HG02943 (cell line): ENCODE data around the gene IAPP.
"Not testable (repeated sequence)": the region's sequence is repeated elsewhere in the genome, so short reads cannot be mapped to it uniquely, and the experiment has no call there.

ENCODE experiments used
- ATAC-seq: cut with Tn5 transposase; IDR thresholded peaks from one replicate; pipeline ENCODE4 v1.9.1; 2021; ENCODE audit warnings: mild to moderate bottlenecking, low read depth, moderate library complexity; ENCODE audit not compliant: unreplicated experiment

IAPP gene

DNA sequence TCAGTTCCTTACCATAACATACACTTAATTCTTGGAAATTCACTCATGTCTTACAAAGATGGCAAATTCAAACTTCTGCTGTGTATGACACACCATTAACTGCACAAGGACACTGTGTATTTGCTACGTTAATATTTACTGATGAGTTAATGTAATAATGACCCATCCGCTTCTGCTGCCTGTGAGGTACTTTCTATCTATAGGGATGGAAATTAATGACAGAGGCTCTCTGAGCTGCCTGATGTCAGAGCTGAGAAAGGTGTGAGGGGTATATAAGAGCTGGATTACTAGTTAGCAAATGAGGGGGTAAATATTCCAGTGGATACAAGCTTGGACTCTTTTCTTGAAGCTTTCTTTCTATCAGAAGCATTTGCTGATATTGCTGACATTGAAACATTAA, at the start of gene IAPP:
TSS of gene IAPP (plus strand) at position 301 of the 400 bp plus-strand sequence. CDS start 450 bp downstream, outside the sequence.
- no peak for ATAC-seq

DNA sequence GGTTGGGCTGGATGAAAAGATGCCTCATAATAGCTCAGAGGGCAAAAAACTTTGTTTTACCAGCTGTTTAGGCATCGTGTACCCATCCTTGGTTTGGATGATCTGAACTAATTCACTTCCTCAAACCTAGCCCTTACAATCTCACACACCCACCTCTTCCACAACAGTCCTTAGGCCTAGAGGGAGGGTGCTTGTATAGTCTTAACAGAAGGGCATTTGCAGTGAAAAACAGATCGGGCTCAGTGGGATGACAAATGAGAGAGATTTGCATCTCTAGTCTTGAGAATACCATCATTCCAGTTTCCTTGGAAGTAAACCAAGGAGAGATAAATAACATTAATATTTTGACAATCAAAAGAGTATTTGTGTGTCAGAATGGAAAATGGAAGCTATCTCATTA, 49.0 kb upstream of the IAPP start:
- no peak for ATAC-seq

DNA sequence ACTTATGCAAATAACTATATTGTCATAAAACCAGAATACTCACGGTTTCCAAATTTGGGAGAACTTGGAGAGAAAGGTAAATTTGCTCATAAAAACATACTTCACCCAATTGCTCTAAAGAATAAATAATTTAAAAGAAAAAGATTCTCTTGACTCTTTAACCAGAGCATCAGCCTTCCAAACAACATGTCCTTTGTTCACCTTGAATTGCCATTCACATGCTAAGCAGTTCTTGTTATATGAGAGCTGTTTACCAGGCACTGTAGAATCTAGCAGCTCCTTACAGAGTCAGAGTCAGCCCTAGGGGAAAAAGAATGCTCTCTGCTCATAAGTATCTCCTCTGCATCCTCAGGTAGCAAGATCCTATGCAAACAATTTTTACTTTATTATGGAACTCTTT, 48.2 kb upstream of the IAPP start:
- ATAC-seq, result no peak

DNA sequence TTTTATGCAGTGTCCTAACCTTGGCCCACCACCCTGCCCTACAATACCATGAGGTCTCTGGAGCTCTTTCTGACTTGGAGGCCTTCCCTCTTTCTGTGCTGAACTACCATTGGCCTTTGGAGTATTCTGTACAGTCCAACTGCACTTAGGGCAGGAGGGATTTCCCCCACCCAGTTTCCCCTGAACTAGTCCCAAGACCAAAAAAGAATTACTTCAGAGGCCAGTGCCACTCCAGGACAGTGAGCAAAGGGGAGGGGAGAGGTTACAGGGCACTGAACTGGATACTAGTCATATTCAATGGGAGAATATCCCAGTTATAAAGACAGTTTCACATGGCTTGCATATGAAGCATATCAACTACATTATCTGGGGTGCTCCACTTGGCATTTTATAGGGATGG, 44.1 kb upstream of the IAPP start:
- no peak for ATAC-seq

DNA sequence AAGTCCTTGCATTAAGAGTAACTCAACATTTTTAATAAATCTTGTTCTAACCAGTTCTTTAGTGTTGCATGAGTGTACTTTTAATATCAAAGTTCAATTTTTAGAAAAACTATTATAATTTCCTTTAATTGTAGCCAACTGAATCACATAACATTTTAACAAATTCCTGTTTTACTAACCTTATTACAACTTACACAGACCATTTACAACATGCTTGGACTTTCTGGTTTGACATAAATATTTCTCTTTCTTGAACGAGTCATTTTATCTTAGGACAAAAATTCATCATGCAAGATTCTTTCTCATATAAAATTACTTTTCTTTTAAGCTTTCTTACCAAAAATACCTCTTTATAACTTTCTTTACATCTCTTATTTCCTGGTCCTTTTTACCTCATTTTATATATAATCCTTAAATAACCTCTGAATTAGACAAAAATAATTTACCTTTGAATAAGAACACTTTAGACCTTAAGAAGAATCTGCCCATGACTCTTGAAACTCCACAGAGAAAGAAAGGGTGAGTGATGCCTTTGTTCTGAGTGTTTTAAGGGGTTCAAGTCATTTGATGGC, 41.9 kb upstream of the IAPP start:
- no peak for ATAC-seq

DNA sequence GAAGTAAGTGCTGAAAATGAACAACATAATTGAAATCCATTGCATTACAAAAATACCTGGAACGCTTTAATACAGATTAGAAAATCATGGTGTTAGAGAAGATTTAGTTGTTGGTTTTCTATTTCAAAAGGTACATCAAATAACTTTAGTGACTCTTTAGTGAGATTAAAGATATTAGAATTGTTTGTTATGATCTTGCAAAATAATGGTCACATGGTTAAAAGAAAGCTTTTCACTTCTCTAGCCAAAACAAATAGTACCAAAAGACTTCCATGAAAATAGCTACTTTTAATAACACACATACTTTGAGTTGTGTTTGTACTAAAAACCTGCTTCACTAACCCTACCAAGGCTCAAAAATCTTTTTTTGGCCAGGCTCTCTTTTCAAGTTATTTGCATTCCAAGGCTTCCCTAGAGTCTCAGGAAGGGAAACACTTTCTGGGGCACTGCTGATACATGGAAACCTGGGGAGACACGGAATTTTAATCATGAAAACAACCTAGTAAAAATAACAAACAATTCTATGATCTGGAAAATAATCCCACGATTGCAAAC, 37.9 kb upstream of the IAPP start, which contains the start of gene SLCO1A2:
TSS of gene SLCO1A2 (minus strand) at position 147 of the 555 bp plus-strand sequence. CDS start 270 bp downstream, outside the sequence.
- ATAC-seq, result no peak

DNA sequence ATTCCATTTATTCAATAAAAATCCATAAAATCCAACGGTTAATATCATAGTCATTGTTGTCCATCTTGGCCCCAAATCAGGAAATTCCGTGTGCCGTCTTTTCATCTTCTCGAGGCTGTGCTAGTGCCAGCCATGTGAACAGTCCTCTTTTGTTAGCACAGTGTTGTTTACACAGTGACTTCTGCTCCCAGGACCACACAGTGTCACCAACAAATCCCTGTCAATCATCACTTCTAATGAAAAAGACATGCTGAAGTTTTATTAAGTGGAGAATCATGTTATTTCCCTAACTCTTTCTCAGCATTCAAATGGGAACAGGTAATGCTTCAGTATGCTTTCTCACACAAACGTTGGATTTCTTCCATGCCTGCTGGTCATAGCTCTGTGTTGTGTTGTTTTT, 36.0 kb upstream of the IAPP start:
- no peak for ATAC-seq

DNA sequence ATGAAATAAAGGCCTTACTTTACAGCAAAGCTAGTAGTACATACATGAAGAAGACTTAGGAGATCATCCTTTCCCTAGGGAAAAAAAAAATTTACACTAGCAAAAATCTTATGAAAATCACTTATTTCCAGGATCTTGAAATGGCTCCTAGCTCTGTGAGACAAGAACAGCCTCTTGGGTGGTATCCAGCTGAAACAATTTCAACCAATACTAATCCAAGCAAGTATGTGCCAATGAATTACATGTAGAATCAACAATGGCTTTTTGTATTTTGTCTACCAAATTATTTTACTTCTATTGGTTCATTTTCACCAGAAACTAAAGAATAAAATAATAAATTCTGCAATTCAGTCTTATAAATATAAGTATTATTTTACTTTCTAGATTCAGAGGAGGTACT, 35.2 kb upstream of the IAPP start:
- ATAC-seq, result no peak

DNA sequence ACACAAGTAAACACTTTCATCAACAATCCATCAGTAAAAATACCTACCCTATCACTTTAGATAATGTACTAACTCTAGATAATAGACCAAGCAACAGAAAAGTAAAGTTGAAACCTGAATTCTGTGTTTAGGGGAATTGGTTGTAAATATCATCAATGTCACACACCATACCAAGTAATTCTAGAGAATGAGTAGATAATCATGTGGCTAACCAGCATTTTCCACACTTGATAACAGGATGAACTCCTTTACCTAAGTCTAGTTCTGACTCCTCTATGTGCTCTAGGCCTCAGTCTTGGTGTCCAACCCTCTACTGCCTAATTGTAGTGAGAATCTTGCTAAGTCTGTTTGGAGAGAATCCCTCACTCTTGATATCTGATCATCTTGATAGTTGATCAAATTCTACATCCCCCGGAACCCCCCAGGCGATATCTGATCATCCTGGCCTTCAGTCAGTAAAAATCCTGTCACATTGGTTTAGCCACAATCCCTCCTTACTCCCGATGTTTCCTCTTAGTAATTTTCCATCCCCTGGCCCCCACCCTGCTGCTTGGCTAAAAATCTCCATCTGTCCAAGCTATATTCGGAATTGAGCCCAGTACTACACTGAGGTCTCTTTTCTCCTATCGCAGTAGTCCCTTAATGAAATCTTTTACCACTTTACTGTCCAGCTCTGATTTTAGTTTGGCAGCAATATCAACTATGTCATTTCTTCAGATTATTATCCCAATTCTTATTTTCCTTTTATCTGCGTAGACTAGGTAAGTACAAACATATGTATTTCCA, 34.5 kb upstream of the IAPP start:
- ATAC-seq, result no peak

DNA sequence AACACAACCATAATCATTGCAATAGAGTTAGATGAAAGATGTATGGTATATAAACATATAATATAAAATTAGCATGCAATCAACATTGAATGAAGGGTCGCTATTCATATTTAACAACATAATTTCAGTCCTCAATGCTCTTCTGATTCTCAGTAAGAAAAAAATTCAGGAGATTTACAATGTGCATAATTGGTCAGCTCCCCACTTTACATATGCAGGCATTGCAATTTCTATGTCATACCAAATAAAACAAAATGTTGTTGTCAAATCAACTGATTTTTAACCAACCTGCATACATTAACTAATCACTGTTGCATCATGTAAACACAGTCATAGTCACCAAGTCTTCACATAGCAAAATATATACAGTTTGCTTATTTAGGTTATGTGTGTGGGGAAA, 32.8 kb upstream of the IAPP start:
- ATAC-seq, result no peak

DNA sequence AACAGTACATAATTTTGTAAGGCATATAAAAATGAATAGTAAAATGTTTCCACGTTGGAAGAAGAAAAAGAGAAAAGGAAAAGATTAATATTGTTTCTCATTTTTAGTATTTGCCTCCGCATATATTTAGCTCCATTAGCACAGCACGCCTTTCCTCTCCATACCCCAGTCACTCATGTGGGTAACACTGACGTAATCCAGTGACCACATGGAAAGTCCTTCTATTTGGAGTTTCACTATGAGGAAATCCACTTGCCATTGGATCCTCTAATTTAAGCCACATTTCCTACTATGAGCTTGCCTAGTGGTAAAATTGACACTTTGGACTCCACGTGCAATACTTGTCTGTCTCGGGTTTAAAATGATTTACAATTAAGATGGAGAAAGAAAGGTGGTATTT, 32.3 kb upstream of the IAPP start:
- ATAC-seq, result no peak

DNA sequence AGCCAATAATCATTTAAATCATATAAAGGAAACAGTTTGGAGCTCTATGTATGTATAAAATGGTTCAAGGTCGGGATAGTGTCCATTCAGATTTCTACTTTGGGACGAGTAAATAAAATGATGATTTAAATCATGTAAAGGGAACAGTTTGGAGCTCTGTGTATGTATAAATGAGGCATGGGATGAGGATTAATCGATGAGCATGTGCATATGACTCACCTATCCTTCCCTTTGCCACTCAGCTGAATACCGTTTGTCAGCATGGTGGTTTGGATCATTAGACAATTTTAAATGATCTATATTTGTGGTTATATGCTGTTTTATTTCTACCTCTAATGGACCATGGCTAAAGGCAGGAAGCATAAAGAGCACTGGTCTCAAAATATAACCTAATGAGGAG, 30.9 kb upstream of the IAPP start:
- no peak for ATAC-seq

DNA sequence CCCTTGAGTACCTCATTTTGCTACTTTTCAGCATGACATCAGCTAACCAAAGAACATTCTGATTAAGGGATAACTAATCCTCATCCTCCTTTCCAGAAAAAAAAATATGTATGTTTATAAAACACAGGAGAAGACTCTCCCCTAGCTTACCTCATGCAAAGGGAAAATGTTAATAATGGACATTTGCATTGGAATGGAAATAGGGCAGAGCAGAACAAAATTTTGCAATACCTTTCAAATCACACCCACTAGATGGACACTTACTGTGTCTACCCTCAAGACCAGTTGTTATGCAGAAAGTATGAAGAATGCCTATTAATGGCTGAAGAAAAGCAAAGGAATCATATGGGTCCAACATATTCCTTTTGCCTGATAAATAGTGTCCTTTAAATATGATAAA, 29.1 kb upstream of the IAPP start:
- ATAC-seq, result no peak

DNA sequence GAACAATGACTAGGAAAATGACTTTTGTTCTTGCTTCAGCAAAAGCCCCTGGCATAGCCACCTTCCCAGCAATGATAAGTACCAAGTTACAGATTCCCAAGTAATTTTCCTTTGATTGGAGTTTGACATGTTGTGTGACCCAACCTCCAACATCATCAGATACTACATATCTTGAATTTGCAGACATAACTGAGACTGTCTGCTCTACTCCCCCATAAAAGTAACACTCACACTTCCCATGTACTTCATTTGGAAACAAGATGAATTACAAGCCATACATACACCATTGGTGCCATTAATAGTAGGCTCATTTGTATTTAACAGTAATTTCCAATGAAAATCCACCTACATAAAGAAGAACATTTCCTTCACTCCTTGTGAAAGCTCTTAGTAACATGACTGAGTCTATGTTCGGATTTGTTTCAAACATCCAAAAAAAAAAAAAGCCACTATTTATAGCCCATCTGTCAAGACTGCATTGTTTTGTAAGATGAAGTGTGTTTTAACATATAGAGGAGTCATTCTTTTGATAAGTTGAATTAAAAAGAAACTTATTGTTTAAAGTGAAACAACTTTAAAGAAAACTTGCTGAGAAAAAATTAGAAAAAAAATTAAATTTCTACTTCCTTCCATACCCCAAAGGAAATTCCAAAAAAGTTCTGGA, 26.0 kb upstream of the IAPP start:
- ATAC-seq, result no peak

DNA sequence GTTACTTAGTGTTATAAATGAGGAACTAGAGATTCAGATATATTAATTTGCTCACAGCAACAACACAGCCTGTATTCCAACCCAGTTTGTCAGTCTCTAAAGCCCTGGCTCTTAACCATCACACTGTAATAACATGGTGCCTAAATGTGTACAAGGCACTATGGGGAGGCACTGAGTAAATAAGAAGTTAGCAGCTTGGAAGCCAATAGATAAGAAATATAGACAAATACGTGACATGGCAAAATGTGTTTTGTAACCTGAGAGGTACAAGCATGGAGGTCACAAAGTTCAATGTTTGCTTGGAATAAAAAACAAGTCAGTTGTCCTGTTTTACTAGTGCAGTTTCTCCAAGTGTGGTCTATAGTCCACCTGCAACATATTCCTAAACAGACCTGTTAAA, 21.7 kb upstream of the IAPP start:
- ATAC-seq, result no peak

DNA sequence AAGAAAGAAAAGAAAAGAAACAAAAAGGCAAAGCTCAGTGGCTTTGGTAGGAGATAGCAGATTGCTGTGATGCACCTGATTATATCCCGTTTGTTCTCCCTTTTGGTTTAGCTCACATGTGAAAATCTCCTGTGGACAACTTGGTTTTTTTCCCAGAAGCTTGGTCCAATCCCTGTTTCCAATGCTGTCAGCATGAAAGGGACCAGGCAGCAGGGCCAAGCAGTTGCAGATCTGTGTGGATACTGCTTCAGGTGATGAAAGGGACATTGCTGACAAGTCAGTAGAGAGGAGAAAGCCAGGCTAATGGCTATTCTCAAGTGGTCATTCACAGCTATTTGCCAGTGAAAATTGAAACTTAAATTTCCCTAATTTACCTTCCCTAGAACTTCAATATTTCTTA, 19.2 kb upstream of the IAPP start:
- no peak for ATAC-seq

DNA sequence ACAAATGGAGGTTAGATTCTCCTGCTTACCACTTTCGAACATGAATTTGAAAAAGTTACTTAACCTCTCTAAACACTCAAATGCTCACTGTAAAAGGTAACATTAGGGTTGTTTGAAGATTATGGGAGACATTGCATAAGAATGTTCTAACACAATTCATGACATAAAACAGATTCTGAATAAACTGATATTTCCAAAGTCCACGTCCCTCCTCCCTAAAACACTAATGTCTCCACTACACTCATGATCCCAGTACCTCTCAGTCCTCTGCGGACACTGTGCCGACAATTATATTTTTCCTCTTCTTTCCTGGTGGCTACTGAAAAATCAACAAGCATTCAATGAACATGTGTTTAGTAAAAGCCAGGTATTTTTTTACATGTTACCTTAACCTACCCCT, 18.8 kb upstream of the IAPP start:
- ATAC-seq, result no peak

DNA sequence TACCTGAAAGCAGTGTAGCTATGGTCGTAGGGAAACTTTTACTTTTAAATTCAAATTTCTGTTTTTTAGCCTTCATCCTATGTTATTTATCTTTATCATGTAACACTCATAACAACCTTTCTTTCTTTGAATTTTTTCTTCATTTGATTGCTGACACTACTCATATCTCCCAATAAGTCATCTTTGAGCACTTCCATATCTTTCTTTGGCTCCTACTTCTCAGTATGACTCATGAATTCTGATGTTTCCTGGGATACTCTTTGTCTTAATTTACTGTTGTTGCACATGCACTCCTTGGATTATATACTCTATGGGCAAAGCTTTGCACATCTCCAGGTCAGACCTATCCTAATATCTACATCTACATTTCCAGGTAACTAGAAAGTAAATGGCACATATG, 18.1 kb upstream of the IAPP start:
- no peak for ATAC-seq

DNA sequence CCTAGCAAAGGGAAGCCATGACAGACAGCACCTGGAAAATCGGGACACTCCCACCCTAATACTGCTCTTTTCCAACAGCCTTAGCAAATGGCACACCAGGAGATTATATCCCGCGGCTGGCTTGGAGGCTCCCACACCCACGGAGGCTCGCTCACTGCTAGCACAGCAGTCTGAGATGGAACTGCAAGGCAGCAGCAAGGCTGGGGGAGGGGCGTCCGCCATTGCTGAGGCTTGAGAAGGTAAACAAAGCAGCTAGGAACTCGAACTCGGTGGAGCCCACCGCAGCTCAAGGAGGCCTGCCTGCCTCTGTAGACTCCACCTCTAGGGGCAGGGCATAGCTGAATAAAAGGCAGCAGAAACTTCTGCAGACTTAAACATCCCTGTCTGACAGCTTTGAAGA, 12.1 kb upstream of the IAPP start:
- ATAC-seq, result not testable (repeated sequence)

DNA sequence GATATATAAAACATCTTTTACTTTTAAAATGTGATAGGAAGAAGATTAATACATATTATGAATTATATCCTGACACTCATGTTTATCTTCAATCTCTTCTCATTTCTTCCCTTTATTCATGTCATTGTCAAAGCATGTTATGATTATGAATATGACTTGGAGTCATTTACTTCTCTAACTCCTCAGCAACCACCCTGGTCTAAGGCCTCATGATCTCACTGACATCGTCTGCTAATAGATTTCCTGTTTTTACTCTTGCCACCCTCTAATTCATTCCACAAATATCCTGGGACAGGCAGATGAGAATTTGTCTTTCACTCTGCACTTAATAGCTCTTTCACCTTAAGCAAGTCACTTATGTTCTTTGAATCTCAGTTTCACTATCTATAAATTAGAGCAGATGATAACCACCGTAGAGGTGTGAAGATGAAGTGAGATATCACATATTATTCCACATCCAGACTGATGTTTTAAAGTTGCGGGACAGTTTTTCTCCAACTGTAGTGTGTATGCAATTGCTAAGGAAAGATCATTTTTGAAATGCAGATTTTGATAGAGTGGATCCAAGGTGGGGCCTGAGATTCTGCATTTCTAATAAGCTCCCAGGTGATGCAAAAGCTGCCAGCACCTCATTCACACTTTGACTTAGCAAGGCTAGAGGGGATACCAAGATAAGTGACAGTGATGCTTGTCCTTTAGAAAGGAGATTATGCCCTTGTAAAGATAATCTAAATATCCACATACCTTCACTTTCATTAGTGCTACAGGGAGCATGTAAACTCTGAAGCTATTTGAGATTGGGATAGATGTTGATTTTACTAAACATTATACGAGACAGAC, 3.3 kb upstream of the IAPP start:
- no peak for ATAC-seq
